ENCODE results near the gene KRT7.

KRT7 gene

GRCh38 chr12:52277486-52278245, 44.6 kb downstream of the KRT7 start:
- Histone ChIP-seq H3K4me1 (ENCODE audit: control insufficient read depth, low read depth, low read length) (no peaks in the 10 kb centered on the region), H3K18ac (ENCODE audit: low read length) (no peak overlapping the region), H3K36me3 (ENCODE audit: control insufficient read depth, insufficient read depth, low read length) (no peaks in the 10 kb centered on the region), H3K4me2 (ENCODE audit: low read length) (no peak overlapping the region), H3K4ac (ENCODE audit: low read depth, low read length) (no peak overlapping the region), H3K79me1 (ENCODE audit: low read length) (no peaks in the 10 kb centered on the region), H3K27ac (ENCODE audit: low read depth, low read length) (no peak overlapping the region), H3K4me3 (ENCODE audit: low read length) (no peak overlapping the region), H2BK120ac (ENCODE audit: low read depth, low read length) (no peak overlapping the region), H3K27me3 (ENCODE audit: insufficient read depth, low read length, poor library complexity) (no peaks in the 10 kb centered on the region), H3K56ac (ENCODE audit: low read length) (no peak overlapping the region), H3K79me2 (ENCODE audit: control insufficient read depth, insufficient read depth, low read length) (no peaks in the 10 kb centered on the region), H3K23ac (ENCODE audit: low read length) (no peak overlapping the region), H4K8ac (ENCODE audit: low read depth, low read length) (no peak overlapping the region), H2AK5ac (ENCODE audit: low read length) (no peak overlapping the region), H3K9ac (ENCODE audit: low read length) (no peak overlapping the region), H2BK15ac (replicated peaks; ENCODE audit: low read depth) (no peak overlapping the region), H4K5ac (ENCODE audit: low read length) (no peak overlapping the region), H2BK5ac (ENCODE audit: low read length) (no peak overlapping the region)
- WGBS (ENCODE audit: extremely low coverage, insufficient coverage, low lambda C conversion rate), result no CpG with 5 or more reads among the region's 9 CpGs
- DNase-seq, result no peak

- Histone ChIP-seq H3K27ac (ENCODE audit: low read depth, low read length) (no peak overlapping the region), H3K4me2 (ENCODE audit: low read length) (peak overlapping the region; percentile 42)
Observed at GRCh38 chr12:52278575-52279421, 45.8 kb downstream of the KRT7 start.

GRCh38 chr12:52279422-52280318, 46.6 kb downstream of the KRT7 start:
- H3K18ac ChIP-seq (ENCODE audit: low read length), result no peak overlapping the region
- no peaks in the 10 kb centered on the region for H3K27me3 ChIP-seq (ENCODE audit: insufficient read depth, low read length, poor library complexity)
- H3K79me1 ChIP-seq (ENCODE audit: low read length), result no peaks in the 10 kb centered on the region
- H3K4me1 ChIP-seq (ENCODE audit: control insufficient read depth, low read depth, low read length), result no peaks in the 10 kb centered on the region
- no peaks in the 10 kb centered on the region for H3K79me2 ChIP-seq (ENCODE audit: control insufficient read depth, insufficient read depth, low read length)
- no peak overlapping the region for H3K9ac ChIP-seq (ENCODE audit: low read length)
- no peak overlapping the region for H3K4me3 ChIP-seq (ENCODE audit: low read length)
- no peak overlapping the region for H3K27ac ChIP-seq (ENCODE audit: low read depth, low read length)
- no peak for DNase-seq
- no CpG with 5 or more reads among the region's 14 CpGs for WGBS (ENCODE audit: extremely low coverage, insufficient coverage, low lambda C conversion rate)
- no peak overlapping the region for H4K8ac ChIP-seq (ENCODE audit: low read depth, low read length)
- no peak overlapping the region for H3K4me2 ChIP-seq (ENCODE audit: low read length)
- H4K5ac ChIP-seq (ENCODE audit: low read length), result no peak overlapping the region
- H2BK15ac ChIP-seq (replicated peaks; ENCODE audit: low read depth), result no peak overlapping the region
- H2BK5ac ChIP-seq (ENCODE audit: low read length), result no peak overlapping the region
- no peak overlapping the region for H3K4ac ChIP-seq (ENCODE audit: low read depth, low read length)
- H2BK120ac ChIP-seq (ENCODE audit: low read depth, low read length), result no peak overlapping the region
- H2AK5ac ChIP-seq (ENCODE audit: low read length), result no peak overlapping the region
- H3K23ac ChIP-seq (ENCODE audit: low read length), result no peak overlapping the region
- no peak overlapping the region for H3K56ac ChIP-seq (ENCODE audit: low read length)
- no peaks in the 10 kb centered on the region for H3K36me3 ChIP-seq (ENCODE audit: control insufficient read depth, insufficient read depth, low read length)

More at GRCh38 chr12:52278575-52279421, 45.8 kb downstream of the KRT7 start:
- Histone ChIP-seq H3K56ac (ENCODE audit: low read length) (peak overlapping the region; percentile 51), H4K5ac (ENCODE audit: low read length) (no peak overlapping the region), H3K18ac (ENCODE audit: low read length) (no peak overlapping the region), H3K4ac (ENCODE audit: low read depth, low read length) (no peak overlapping the region), H2AK5ac (ENCODE audit: low read length) (no peak overlapping the region), H2BK120ac (ENCODE audit: low read depth, low read length) (no peak overlapping the region), H3K27me3 (ENCODE audit: insufficient read depth, low read length, poor library complexity) (no peaks in the 10 kb centered on the region), H3K36me3 (ENCODE audit: control insufficient read depth, insufficient read depth, low read length) (no peaks in the 10 kb centered on the region), H3K79me1 (ENCODE audit: low read length) (no peaks in the 10 kb centered on the region), H3K23ac (ENCODE audit: low read length) (no peak overlapping the region), H3K4me3 (ENCODE audit: low read length) (no peak overlapping the region), H2BK15ac (replicated peaks; ENCODE audit: low read depth) (no peak overlapping the region), H3K4me1 (ENCODE audit: control insufficient read depth, low read depth, low read length) (no peaks in the 10 kb centered on the region), H3K79me2 (ENCODE audit: control insufficient read depth, insufficient read depth, low read length) (no peaks in the 10 kb centered on the region), H2BK5ac (ENCODE audit: low read length) (no peak overlapping the region), H4K8ac (ENCODE audit: low read depth, low read length) (no peak overlapping the region), H3K9ac (ENCODE audit: low read length) (peak overlapping the region; percentile 23)
- DNase-seq, result peak; percentile 65
- WGBS (ENCODE audit: extremely low coverage, insufficient coverage, low lambda C conversion rate), result no CpG with 5 or more reads among the region's 32 CpGs

- no peak overlapping the region for H3K9ac ChIP-seq (ENCODE audit: low read length)
- no peak overlapping the region for H3K27ac ChIP-seq (ENCODE audit: low read depth, low read length)
- no peak overlapping the region for H2BK5ac ChIP-seq (ENCODE audit: low read length)
- H3K4me3 ChIP-seq (ENCODE audit: low read length), result no peak overlapping the region
- H3K4me2 ChIP-seq (ENCODE audit: low read length), result no peak overlapping the region
- no peaks in the 10 kb centered on the region for H3K79me2 ChIP-seq (ENCODE audit: control insufficient read depth, insufficient read depth, low read length)
- no peaks in the 10 kb centered on the region for H3K79me1 ChIP-seq (ENCODE audit: low read length)
- whole genome bisulfite sequencing (ENCODE audit: extremely low coverage, insufficient coverage, low lambda C conversion rate), result no CpG with 5 or more reads among the region's 3 CpGs
- H3K36me3 ChIP-seq (ENCODE audit: control insufficient read depth, insufficient read depth, low read length), result no peaks in the 10 kb centered on the region
- no peaks in the 10 kb centered on the region for H3K4me1 ChIP-seq (ENCODE audit: control insufficient read depth, low read depth, low read length)
- no peaks in the 10 kb centered on the region for H3K27me3 ChIP-seq (ENCODE audit: insufficient read depth, low read length, poor library complexity)
- no peak overlapping the region for H4K8ac ChIP-seq (ENCODE audit: low read depth, low read length)
- no peak for DNase-seq
- no peak overlapping the region for H3K18ac ChIP-seq (ENCODE audit: low read length)
- H3K56ac ChIP-seq (ENCODE audit: low read length), result no peak overlapping the region
- no peak overlapping the region for H3K23ac ChIP-seq (ENCODE audit: low read length)
- H4K5ac ChIP-seq (ENCODE audit: low read length), result no peak overlapping the region
- H2AK5ac ChIP-seq (ENCODE audit: low read length), result no peak overlapping the region
- no peak overlapping the region for H3K4ac ChIP-seq (ENCODE audit: low read depth, low read length)
- H2BK15ac ChIP-seq (replicated peaks; ENCODE audit: low read depth), result no peak overlapping the region
- no peak overlapping the region for H2BK120ac ChIP-seq (ENCODE audit: low read depth, low read length)
Observed at GRCh38 chr12:52280319-52280795, 47.3 kb downstream of the KRT7 start.

GRCh38 chr12:52280796-52281560, 47.9 kb downstream of the KRT7 start:
- Histone ChIP-seq H3K18ac (ENCODE audit: low read length) (no peak overlapping the region), H3K79me2 (ENCODE audit: control insufficient read depth, insufficient read depth, low read length) (no peaks in the 10 kb centered on the region), H4K8ac (ENCODE audit: low read depth, low read length) (no peak overlapping the region), H3K56ac (ENCODE audit: low read length) (no peak overlapping the region), H3K27ac (ENCODE audit: low read depth, low read length) (no peak overlapping the region), H3K4me2 (ENCODE audit: low read length) (no peak overlapping the region), H3K4me1 (ENCODE audit: control insufficient read depth, low read depth, low read length) (no peaks in the 10 kb centered on the region), H3K4ac (ENCODE audit: low read depth, low read length) (no peak overlapping the region), H4K5ac (ENCODE audit: low read length) (no peak overlapping the region), H2BK5ac (ENCODE audit: low read length) (no peak overlapping the region), H2BK15ac (replicated peaks; ENCODE audit: low read depth) (no peak overlapping the region), H2AK5ac (ENCODE audit: low read length) (no peak overlapping the region), H3K4me3 (ENCODE audit: low read length) (no peak overlapping the region), H2BK120ac (ENCODE audit: low read depth, low read length) (no peak overlapping the region), H3K23ac (ENCODE audit: low read length) (no peak overlapping the region), H3K9ac (ENCODE audit: low read length) (no peak overlapping the region), H3K36me3 (ENCODE audit: control insufficient read depth, insufficient read depth, low read length) (no peaks in the 10 kb centered on the region), H3K79me1 (ENCODE audit: low read length) (no peaks in the 10 kb centered on the region), H3K27me3 (ENCODE audit: insufficient read depth, low read length, poor library complexity) (no peaks in the 10 kb centered on the region)
- no CpG with 5 or more reads among the region's 4 CpGs for WGBS (ENCODE audit: extremely low coverage, insufficient coverage, low lambda C conversion rate)
- DNase-seq, result no peak

Data from mesendoderm (in vitro differentiated cells).